Osteocyte (in vitro differentiated cells): Measurements from ENCODE around the gene C13orf46. TPM values are rescaled to one million over a fixed set of nuclear protein-coding genes. Genes with fewer than 3 reads are reported as not detected.

Experiments
- DNase-seq: peaks from one replicate; pipeline ENCODE4 v3.0.0; 2021; ENCODE audit warnings: mixed read lengths; ENCODE audit not compliant: unreplicated experiment; ENCODE audit errors: extremely low spot score
- H3K27ac Mint-ChIP-seq: one replicate; pipeline ENCODE4 v1.8.0; 2021; ENCODE audit warnings: mild to moderate bottlenecking, mixed read lengths; ENCODE audit not compliant: unreplicated experiment
- H3K27me3 Mint-ChIP-seq: one replicate; pipeline ENCODE4 v1.8.0; 2021; ENCODE audit warnings: mixed read lengths; ENCODE audit not compliant: unreplicated experiment
- H3K36me3 Mint-ChIP-seq: one replicate; pipeline ENCODE4 v1.8.0; 2021; ENCODE audit warnings: mixed read lengths; ENCODE audit not compliant: unreplicated experiment
- H3K4me1 Mint-ChIP-seq: one replicate; pipeline ENCODE4 v1.8.0; 2021; ENCODE audit warnings: mixed read lengths; ENCODE audit not compliant: unreplicated experiment
- H3K4me3 Mint-ChIP-seq: one replicate; pipeline ENCODE4 v1.8.0; 2021; ENCODE audit warnings: mild to moderate bottlenecking, moderate library complexity, mixed read lengths; ENCODE audit not compliant: unreplicated experiment
- H3K9me3 Mint-ChIP-seq: one replicate; pipeline ENCODE4 v1.8.0; 2021; ENCODE audit warnings: mixed read lengths; ENCODE audit not compliant: unreplicated experiment
- total RNA-seq: library from RNA; stranded (reverse); gene quantifications from 2 replicates; pipeline ENCODE4 v1.2.1, GENCODE V29; 2021
- TF ChIP-seq, protein P1 (sequence below): fragments of 200-600 bp; sonication (generic); IDR thresholded peaks from 2 replicates; pipeline ENCODE4 v1.5.0; 2021; ENCODE audit warnings: antibody characterized with exemption, mild to moderate bottlenecking, moderate library complexity

C13orf46 gene
- total RNA-seq, 1 donor from 2014 or later = 2.4 TPM

DNA sequence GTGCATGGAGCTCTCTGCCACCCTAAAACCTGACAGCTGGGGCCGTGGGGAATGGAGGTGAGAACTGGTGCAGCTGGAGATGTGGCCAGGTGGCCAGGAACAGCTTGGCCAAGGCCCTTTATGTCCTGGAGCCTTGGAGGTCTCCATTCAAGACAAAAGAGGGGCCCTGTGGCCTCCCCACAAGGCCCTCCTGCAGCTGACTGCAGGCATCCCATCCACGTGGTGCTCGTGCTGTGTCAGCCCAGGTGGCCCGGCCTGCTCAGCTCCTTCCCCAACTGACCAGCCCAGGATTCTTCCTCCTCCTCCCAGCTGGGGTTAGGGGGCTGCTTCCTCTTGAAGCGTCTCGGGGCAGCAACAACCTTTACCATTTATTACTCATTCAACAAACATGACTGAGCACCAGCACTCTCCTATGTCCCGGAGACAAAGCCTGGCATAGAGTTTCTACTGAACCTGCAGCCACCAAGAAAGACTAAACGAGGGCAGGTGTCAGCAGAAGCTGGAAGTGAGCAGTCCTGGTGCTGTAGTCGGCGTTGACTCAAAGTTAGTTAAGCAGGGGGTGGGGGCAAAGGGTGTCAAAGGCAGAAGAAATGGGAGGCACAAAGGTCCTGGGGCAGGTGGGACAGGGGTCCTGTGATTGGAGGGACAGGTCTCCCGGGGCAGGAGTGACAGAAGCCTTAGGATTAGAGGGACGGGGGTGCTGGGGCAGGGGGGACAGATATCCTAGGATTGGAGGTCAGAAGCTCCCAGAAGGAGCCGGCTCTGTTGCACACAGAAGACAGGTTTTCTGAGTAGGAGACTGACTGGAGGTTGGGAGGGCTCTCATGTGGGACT lies 23.3 kb upstream of the C13orf46 start:
- no peaks in the 10 kb centered on the region for H3K27me3 Mint-ChIP-seq
- TF ChIP-seq, protein P1, sequence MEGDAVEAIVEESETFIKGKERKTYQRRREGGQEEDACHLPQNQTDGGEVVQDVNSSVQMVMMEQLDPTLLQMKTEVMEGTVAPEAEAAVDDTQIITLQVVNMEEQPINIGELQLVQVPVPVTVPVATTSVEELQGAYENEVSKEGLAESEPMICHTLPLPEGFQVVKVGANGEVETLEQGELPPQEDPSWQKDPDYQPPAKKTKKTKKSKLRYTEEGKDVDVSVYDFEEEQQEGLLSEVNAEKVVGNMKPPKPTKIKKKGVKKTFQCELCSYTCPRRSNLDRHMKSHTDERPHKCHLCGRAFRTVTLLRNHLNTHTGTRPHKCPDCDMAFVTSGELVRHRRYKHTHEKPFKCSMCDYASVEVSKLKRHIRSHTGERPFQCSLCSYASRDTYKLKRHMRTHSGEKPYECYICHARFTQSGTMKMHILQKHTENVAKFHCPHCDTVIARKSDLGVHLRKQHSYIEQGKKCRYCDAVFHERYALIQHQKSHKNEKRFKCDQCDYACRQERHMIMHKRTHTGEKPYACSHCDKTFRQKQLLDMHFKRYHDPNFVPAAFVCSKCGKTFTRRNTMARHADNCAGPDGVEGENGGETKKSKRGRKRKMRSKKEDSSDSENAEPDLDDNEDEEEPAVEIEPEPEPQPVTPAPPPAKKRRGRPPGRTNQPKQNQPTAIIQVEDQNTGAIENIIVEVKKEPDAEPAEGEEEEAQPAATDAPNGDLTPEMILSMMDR = no peak
- no peaks in the 10 kb centered on the region for H3K9me3 Mint-ChIP-seq
- H3K27ac Mint-ChIP-seq = no peak overlapping the region
- no peak overlapping the region for H3K4me3 Mint-ChIP-seq
- peaks cover 34% of the 10 kb centered on the region for H3K36me3 Mint-ChIP-seq
- H3K4me1 Mint-ChIP-seq = no peaks in the 10 kb centered on the region
- DNase-seq = no peak

- no peaks in the 10 kb centered on the region for H3K4me1 Mint-ChIP-seq
- H3K9me3 Mint-ChIP-seq = no peaks in the 10 kb centered on the region
- no peak for DNase-seq
- TF ChIP-seq, protein P1 = no peak
- no peaks in the 10 kb centered on the region for H3K27me3 Mint-ChIP-seq
- no peak overlapping the region for H3K27ac Mint-ChIP-seq
- H3K4me3 Mint-ChIP-seq = no peak overlapping the region
- H3K36me3 Mint-ChIP-seq = peaks cover 36% of the 10 kb centered on the region
Measured at GRCh38 chr13:113996081-113996911, 22.4 kb upstream of the C13orf46 start.

DNA sequence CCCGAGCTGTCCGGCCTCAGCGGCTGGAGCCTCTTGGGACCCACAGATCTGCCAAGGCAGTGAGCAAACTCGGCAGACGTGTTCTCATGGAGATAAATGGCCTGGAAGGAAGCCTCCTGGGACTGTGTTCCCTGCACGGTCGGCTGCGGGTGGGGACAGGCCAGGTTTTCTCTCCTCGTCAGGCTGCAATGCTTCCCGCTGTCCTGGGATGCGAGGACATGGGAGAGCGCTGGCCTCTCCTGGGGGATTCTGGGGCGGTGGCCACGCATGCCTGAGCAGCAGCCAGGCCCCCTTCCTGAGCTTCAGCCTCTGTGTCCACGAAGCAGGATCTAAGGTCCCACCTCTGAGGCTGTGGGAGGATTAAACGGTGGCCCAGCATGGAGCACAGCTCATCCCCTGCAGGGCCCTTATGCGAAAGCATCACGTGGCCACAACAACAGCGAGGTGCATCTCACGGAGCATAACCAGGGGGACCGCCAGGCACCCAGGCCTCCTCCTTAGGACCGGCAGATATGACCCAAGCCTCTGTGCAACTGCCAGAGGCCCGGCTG lies 21.2 kb upstream of the C13orf46 start:
- H3K27me3 Mint-ChIP-seq = no peaks in the 10 kb centered on the region
- no peaks in the 10 kb centered on the region for H3K9me3 Mint-ChIP-seq
- TF ChIP-seq, protein P1 = no peak
- no peaks in the 10 kb centered on the region for H3K4me1 Mint-ChIP-seq
- H3K4me3 Mint-ChIP-seq = no peak overlapping the region
- no peak overlapping the region for H3K27ac Mint-ChIP-seq
- no peak for DNase-seq
- H3K36me3 Mint-ChIP-seq = peaks cover 38% of the 10 kb centered on the region

DNA sequence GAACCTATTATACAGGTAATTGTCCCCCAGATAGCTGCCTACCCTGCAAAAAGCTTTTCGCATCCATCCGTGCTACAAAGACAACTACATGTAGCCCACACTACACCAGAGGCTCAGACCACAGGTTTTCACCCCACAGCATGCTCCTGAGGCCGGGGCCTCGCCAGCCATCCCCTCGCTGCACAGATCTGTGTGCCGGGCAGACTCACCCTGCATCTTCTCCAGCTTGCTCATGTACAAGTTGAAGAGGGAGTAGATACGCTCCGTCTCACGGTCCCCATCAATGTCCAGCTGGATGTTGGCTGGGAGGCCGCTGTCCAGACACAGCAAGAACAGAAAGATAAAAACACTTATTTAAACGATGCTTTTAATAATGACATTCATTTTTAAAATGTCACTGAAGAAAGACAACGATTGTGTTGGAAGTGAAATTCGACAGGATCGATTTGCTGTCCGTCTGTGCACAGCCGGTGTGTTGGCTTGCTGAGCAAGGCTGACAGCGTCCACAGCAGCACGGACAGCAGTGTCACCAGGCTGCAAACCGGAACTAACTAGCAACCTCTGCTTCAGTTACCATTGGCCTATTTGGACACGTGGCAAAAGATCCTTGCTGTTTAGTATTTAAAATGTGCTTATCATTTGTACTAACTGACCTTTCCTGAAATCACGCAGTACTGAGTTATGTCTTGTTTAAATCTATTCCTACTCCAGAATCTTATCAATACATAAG lies 18.6 kb upstream of the C13orf46 start:
- no peak for DNase-seq
- H3K27me3 Mint-ChIP-seq = no peaks in the 10 kb centered on the region
- TF ChIP-seq, protein P1 = no peak
- H3K36me3 Mint-ChIP-seq = peaks cover 37% of the 10 kb centered on the region
- no peaks in the 10 kb centered on the region for H3K4me1 Mint-ChIP-seq
- no peaks in the 10 kb centered on the region for H3K9me3 Mint-ChIP-seq
- H3K4me3 Mint-ChIP-seq = no peak overlapping the region
- no peak overlapping the region for H3K27ac Mint-ChIP-seq
